ENCODE measurements around the gene CSF1R. TPM values are rescaled to one million over a fixed set of nuclear protein-coding genes. Genes with fewer than 3 reads are reported as not detected.

The CSF1R gene
- total RNA-seq, 3 donors from 2014 or later, result 11.5 to 79.0 (median 24.1) TPM

GRCh38 chr5:150058480-150059126, 27.8 kb downstream of the CSF1R start:
- peak in 1 of 2 donors; percentile 40 for DNase-seq (ENCODE audit: low spot score in 2 of 2)
- Histone ChIP-seq H3K4me1 (no peaks in the 10 kb centered on the region), H3K27ac (no peak overlapping the region), H3K4me3 (no peak overlapping the region), H3K36me3 (no peaks in the 10 kb centered on the region), H3K27me3 (no peaks in the 10 kb centered on the region), H3K9me3 (no peaks in the 10 kb centered on the region)
- no peak for TF ChIP-seq POLR2AphosphoS5 (IDR thresholded peaks at IDR 0.05)
- TF ChIP-seq, protein P1, sequence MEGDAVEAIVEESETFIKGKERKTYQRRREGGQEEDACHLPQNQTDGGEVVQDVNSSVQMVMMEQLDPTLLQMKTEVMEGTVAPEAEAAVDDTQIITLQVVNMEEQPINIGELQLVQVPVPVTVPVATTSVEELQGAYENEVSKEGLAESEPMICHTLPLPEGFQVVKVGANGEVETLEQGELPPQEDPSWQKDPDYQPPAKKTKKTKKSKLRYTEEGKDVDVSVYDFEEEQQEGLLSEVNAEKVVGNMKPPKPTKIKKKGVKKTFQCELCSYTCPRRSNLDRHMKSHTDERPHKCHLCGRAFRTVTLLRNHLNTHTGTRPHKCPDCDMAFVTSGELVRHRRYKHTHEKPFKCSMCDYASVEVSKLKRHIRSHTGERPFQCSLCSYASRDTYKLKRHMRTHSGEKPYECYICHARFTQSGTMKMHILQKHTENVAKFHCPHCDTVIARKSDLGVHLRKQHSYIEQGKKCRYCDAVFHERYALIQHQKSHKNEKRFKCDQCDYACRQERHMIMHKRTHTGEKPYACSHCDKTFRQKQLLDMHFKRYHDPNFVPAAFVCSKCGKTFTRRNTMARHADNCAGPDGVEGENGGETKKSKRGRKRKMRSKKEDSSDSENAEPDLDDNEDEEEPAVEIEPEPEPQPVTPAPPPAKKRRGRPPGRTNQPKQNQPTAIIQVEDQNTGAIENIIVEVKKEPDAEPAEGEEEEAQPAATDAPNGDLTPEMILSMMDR (IDR thresholded peaks at IDR 0.05), result no peak
- no peak for TF ChIP-seq POLR2A (IDR thresholded peaks at IDR 0.05)
- intact Hi-C loops (cut with DNase I; ENCODE audit: low total_unique reads), result no loop called here

- no peaks in the 10 kb centered on the region for H3K9me3 ChIP-seq
- no peaks in the 10 kb centered on the region for H3K36me3 ChIP-seq
- DNase-seq (ENCODE audit: low spot score in 2 of 2), result no peak
- TF ChIP-seq POLR2AphosphoS5 (IDR thresholded peaks at IDR 0.05) (no peak), POLR2A (IDR thresholded peaks at IDR 0.05) (no peak)
- TF ChIP-seq, protein P1 (IDR thresholded peaks at IDR 0.05), result no peak
- intact Hi-C loops (cut with DNase I; ENCODE audit: low total_unique reads), result no loop called here
- no peak overlapping the region for H3K27ac ChIP-seq
- no peaks in the 10 kb centered on the region for H3K27me3 ChIP-seq
- H3K4me1 ChIP-seq, result no peaks in the 10 kb centered on the region
- no peak overlapping the region for H3K4me3 ChIP-seq
These were observed 28.4 kb downstream of the CSF1R start for GRCh38 chr5:150057996-150058395.

DNA sequence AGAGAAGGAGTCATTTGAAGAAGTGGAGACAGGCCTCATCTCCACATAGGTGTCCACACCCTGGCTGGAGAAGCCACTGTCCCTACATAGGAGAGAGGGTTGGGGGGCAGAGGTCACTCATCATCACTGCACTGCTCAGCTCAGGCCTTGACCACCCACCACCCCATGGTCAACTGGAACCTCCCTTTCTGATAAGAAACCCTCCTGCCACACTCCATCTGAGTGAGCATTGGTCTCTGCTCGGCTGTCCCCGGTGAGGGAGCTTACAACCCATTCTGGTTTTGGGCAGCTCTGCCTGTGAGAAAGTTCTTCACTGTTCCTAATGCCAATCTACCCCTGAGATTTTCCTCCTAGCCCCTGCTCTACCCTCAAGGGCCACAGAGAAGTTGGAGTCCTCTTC, 28.8 kb downstream of the CSF1R start:
- Histone ChIP-seq H3K36me3 (no peaks in the 10 kb centered on the region), H3K27ac (peak overlapping the region in 1 of 2 donors; percentile 25), H3K9me3 (no peaks in the 10 kb centered on the region), H3K27me3 (no peaks in the 10 kb centered on the region), H3K4me3 (no peak overlapping the region), H3K4me1 (no peaks in the 10 kb centered on the region)
- no peak for TF ChIP-seq POLR2A (IDR thresholded peaks at IDR 0.05)
- no peak for TF ChIP-seq POLR2AphosphoS5 (IDR thresholded peaks at IDR 0.05)
- TF ChIP-seq, protein P1 (IDR thresholded peaks at IDR 0.05), result no peak
- intact Hi-C loops (cut with DNase I; ENCODE audit: low total_unique reads), result no loop called here
- no peak for DNase-seq (ENCODE audit: low spot score in 2 of 2)

DNA sequence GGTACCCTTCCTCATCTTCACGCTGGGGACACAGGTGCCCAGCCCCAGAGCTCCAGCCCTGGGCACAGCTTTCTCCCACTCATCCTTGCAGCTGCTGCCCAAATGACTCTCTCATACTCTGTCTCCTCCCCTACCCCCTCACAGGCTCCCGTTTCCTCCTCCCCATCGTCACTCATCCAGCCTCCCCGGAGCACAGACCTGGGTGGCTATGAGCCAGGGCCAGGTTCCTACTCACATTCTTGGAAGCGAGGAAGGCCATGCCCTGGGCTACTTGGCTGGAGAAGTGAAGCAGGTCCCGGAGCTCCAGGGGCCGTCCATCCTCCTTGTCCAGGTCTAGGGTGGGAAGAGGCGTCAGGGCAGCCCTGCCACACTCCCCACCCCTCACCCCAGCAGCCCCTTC, 29.3 kb downstream of the CSF1R start:
- H3K36me3 ChIP-seq, result no peaks in the 10 kb centered on the region
- H3K27ac ChIP-seq, result no peak overlapping the region
- no peak overlapping the region for H3K4me3 ChIP-seq
- no peaks in the 10 kb centered on the region for H3K27me3 ChIP-seq
- no peaks in the 10 kb centered on the region for H3K4me1 ChIP-seq
- DNase-seq (ENCODE audit: low spot score in 2 of 2), result peak; percentile 30 to 71
- no peak for TF ChIP-seq POLR2AphosphoS5 (IDR thresholded peaks at IDR 0.05)
- TF ChIP-seq, protein P1 (IDR thresholded peaks at IDR 0.05), result no peak
- TF ChIP-seq POLR2A (IDR thresholded peaks at IDR 0.05), result no peak
- no peaks in the 10 kb centered on the region for H3K9me3 ChIP-seq
- intact Hi-C loops (cut with DNase I; ENCODE audit: low total_unique reads), result no loop called here

GRCh38 chr5:150056075-150056443, 30.3 kb downstream of the CSF1R start:
- intact Hi-C loops (cut with DNase I; ENCODE audit: low total_unique reads), result no loop called here
- Histone ChIP-seq H3K27me3 (no peaks in the 10 kb centered on the region), H3K9me3 (no peaks in the 10 kb centered on the region), H3K4me3 (no peak overlapping the region), H3K36me3 (no peaks in the 10 kb centered on the region), H3K4me1 (no peaks in the 10 kb centered on the region), H3K27ac (no peak overlapping the region)
- TF ChIP-seq, protein P1 (IDR thresholded peaks at IDR 0.05), result no peak
- no peak for TF ChIP-seq POLR2A (IDR thresholded peaks at IDR 0.05)
- TF ChIP-seq POLR2AphosphoS5 (IDR thresholded peaks at IDR 0.05), result no peak
- DNase-seq (ENCODE audit: low spot score in 2 of 2), result no peak

All from breast epithelium (tissue), 4 donors.